GM21390 (cell line): ENCODE measurements around the gene CFD.

Experiments used
- ATAC-seq: cut with Tn5 transposase; IDR thresholded peaks from one replicate; pipeline ENCODE4 v1.9.1; 2021; ENCODE audit not compliant: unreplicated experiment

The CFD gene

DNA sequence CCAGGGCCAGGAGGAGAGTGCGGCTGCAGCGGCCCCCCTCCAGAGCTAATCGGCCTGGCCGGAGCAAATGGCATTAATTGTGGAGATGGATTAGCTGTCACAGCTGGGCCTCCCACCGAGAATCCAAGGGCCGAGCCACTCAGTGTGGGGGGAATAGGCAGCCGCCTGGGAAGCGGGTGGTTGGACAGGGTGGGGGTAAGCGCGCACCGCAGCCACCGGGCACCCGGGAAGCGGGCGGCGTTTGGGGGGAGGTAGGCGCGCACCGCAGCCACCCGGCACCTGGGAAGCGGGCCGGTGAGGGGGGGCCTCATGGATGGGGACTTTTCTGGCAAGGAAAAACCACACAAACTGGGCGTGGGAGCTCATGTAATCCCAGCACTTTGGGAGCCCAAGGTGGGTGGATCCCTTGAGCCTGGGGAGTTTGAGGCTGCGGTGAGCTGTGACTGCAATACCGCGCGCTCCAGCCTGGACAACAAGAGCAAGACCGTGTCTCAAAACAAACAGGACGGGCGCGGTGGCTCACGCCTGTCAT, 43.9 kb downstream of the CFD start:
- no peak for ATAC-seq

- no peak for ATAC-seq
Observed at GRCh38 chr19:904545-904944, 45.1 kb downstream of the CFD start.

DNA sequence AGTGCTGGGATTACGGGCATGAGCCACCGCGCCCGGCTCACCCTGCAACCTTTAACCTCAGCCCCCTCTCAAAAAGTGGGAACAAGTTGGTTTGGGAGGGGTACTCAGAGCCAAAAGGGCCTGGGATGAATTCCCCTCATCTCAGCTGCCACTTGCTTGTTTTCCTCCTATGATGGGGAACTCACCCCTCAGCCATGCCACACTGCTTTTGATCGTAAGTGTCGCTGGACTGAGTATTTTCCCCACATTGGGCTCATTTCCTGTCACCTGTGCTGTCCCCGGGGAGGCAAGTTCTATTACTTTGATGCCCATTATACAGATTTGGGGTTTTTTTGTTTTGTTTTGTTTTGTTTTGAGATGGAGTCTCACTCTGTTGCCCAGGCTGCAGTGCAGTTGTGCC, 47.0 kb downstream of the CFD start:
- no peak for ATAC-seq

- no peak for ATAC-seq
Observed at GRCh38 chr19:907183-907853, 47.9 kb downstream of the CFD start.

- ATAC-seq = no peak
Observed at GRCh38 chr19:911197-912033, 52.0 kb downstream of the CFD start.

- ATAC-seq = no peak
Observed at GRCh38 chr19:912181-913079, 53.0 kb downstream of the CFD start.
